A673 (cell line): ENCODE measurements around the gene BEST3. TPM values are rescaled to one million over a fixed set of nuclear protein-coding genes. Genes with fewer than 3 reads are reported as not detected.

ENCODE experiments used
- BruUV-seq: library from RNA; stranded (reverse); fragments of 400-500 nt; replicated peaks from 2 replicates; lab custom pipeline; 2021; lab: Mats Ljungman, UMichigan
- CTCF ChIA-PET: fragments of 300-600 bp; sonication (Branson Sonifier 250); formaldehyde crosslinking; loops from one replicate; lab custom pipeline; 2022; ENCODE audit warnings: antibody characterized with exemption; lab: Charles Lee
- POLR2A ChIA-PET: fragments of 300-600 bp; sonication (Branson Sonifier 250); formaldehyde crosslinking; loops from one replicate; lab custom pipeline; 2022; ENCODE audit warnings: antibody characterized with exemption; ENCODE audit not compliant: low non-redundant PET; lab: Charles Lee
- DNase-seq: peaks from one replicate; pipeline ENCODE4 v3.0.0-alpha.2; 2015; ENCODE audit warnings: low spot score
- H3K27ac ChIP-seq: fragments of 200-600 bp; sonication (generic); 2 replicates; pipeline ENCODE4 v1.5.1; 2016; ENCODE audit warnings: mixed run types, low read depth, mild to moderate bottlenecking, mixed read lengths, antibody characterized with exemption, low read length; ENCODE audit not compliant: poor library complexity, severe bottlenecking
- H3K27me3 ChIP-seq: fragments of 200-600 bp; sonication (generic); replicated peaks from 2 replicates; pipeline ENCODE4 v1.6.1; 2017; ENCODE audit warnings: mixed run types, low read depth, mild to moderate bottlenecking, mixed read lengths, antibody characterized with exemption, low read length; ENCODE audit not compliant: insufficient read depth, poor library complexity
- H3K36me3 ChIP-seq: fragments of 200-600 bp; sonication (generic); 2 replicates; pipeline ENCODE4 v1.6.1; 2016; ENCODE audit warnings: mixed run types, mild to moderate bottlenecking, mixed read lengths, antibody characterized with exemption, low read length; ENCODE audit not compliant: insufficient read depth, poor library complexity, severe bottlenecking
- H3K4me1 ChIP-seq: fragments of 200-600 bp; sonication (generic); 2 replicates; pipeline ENCODE4 v1.6.1; 2017; ENCODE audit warnings: mixed run types, mild to moderate bottlenecking, mixed read lengths, antibody characterized with exemption, low read length; ENCODE audit not compliant: insufficient read depth, poor library complexity, severe bottlenecking
- H3K4me3 ChIP-seq: fragments of 200-600 bp; sonication (generic); 2 replicates; pipeline ENCODE4 v1.5.1; 2016; ENCODE audit warnings: low read depth, mixed run types, mild to moderate bottlenecking, mixed read lengths, low read length; ENCODE audit not compliant: poor library complexity, severe bottlenecking
- H3K9me3 ChIP-seq: fragments of 200-600 bp; sonication (generic); 2 replicates; pipeline ENCODE4 v1.6.1; 2016; ENCODE audit warnings: mixed run types, low read depth, mild to moderate bottlenecking, mixed read lengths, antibody characterized with exemption, low read length; ENCODE audit not compliant: poor library complexity, severe bottlenecking
- CTCF ChIP-seq: fragments of 300-800, 200-600 bp; sonication (generic); conservative IDR thresholded peaks from 2 replicates; pipeline ENCODE4 v1.5.1; 2017; ENCODE audit warnings: low read depth, mild to moderate bottlenecking, antibody characterized with exemption, low read length, moderate library complexity, mixed read lengths
- EZH2 ChIP-seq: fragments of 200-600 bp; sonication (generic); IDR thresholded peaks from 2 replicates; pipeline ENCODE4 v1.6.1; 2017; ENCODE audit warnings: borderline replicate concordance, low read depth, mild to moderate bottlenecking, mixed read lengths, antibody characterized with exemption, low read length; ENCODE audit not compliant: poor library complexity, severe bottlenecking
- intact Hi-C: fragments of 100-400 bp; cut with micrococcal nuclease; formaldehyde crosslinking; loops from one replicate; pipeline ENCODE4 v1.10.0; 2022; ENCODE audit not compliant: unreplicated experiment
- total RNA-seq: library from RNA; stranded (reverse); gene quantifications from 2 replicates; pipeline ENCODE4 v1.2.3, GENCODE V29; 2021

The BEST3 gene
- total RNA-seq, 1 experiment from 2014 or later, result 0.69 TPM

GRCh38 chr12:69738351-69739286 lies 39.5 kb upstream of the BEST3 start, which contains the start of gene RAB3IP:
TSS of gene RAB3IP (plus strand) at chr12:69738860. CDS start at chr12:69755409, 16,549 bp downstream.
- POLR2A ChIA-PET, result no interaction called here
- DNase-seq, result peak; percentile 91
- H3K27ac ChIP-seq, result peak within 1 kb of the TSS; percentile 71

GRCh38 chr12:69733638-69734037 lies 34.5 kb upstream of the BEST3 start:
- H3K36me3 ChIP-seq, result no peaks in the 10 kb centered on the region
- no peaks in the 10 kb centered on the region for H3K9me3 ChIP-seq
- H3K4me3 ChIP-seq, result no peak overlapping the region
- TF ChIP-seq CTCF (no peak), EZH2 (no peak)
- CTCF ChIA-PET, result no interaction called here
- no peak for DNase-seq
- BruUV-seq, result no TSS peak
- intact Hi-C loops, result no loop called here
- POLR2A ChIA-PET, result no interaction called here
- H3K4me1 ChIP-seq, result no peaks in the 10 kb centered on the region
- no peak overlapping the region for H3K27ac ChIP-seq
- no peaks in the 10 kb centered on the region for H3K27me3 ChIP-seq

More at GRCh38 chr12:69738351-69739286, 39.5 kb upstream of the BEST3 start, which contains the start of gene RAB3IP:
- no TSS peak for BruUV-seq
- no peak for TF ChIP-seq EZH2
- TF ChIP-seq CTCF, result peak; percentile 60
- Histone ChIP-seq H3K36me3 (no peaks in the 10 kb centered on the region), H3K9me3 (no peaks in the 10 kb centered on the region), H3K4me3 (peak within 1 kb of the TSS; percentile 91), H3K27me3 (no peaks in the 10 kb centered on the region), H3K4me1 (peaks cover 11% of the 10 kb centered on the region)
- intact Hi-C loops, result no loop called here
- CTCF ChIA-PET, result interaction anchor here (0.6 kb wide), 1 partner anchor 838 kb away, joined by 3 read pairs; no protein-coding TSS in a partner anchor

GRCh38 chr12:69732088-69732487 lies 33.0 kb upstream of the BEST3 start:
- H3K4me3 ChIP-seq, result no peak overlapping the region
- CTCF ChIA-PET, result no interaction called here
- no TSS peak for BruUV-seq
- intact Hi-C loops, result no loop called here
- no peak overlapping the region for H3K27ac ChIP-seq
- no peak for DNase-seq
- no peaks in the 10 kb centered on the region for H3K36me3 ChIP-seq
- POLR2A ChIA-PET, result no interaction called here
- no peaks in the 10 kb centered on the region for H3K27me3 ChIP-seq
- H3K4me1 ChIP-seq, result no peaks in the 10 kb centered on the region
- TF ChIP-seq CTCF, result no peak
- no peak for TF ChIP-seq EZH2
- H3K9me3 ChIP-seq, result no peaks in the 10 kb centered on the region
